Neural crest cell (in vitro differentiated cells): ENCODE measurements around the gene FKBP15. TPM values are rescaled to one million over a fixed set of nuclear protein-coding genes. Genes with fewer than 3 reads are reported as not detected.
"Not testable (repeated sequence)": the region's sequence is repeated elsewhere in the genome, so short reads cannot be mapped to it uniquely, and the experiment has no call there.

Experiments used
- DNase-seq: peaks from one replicate; pipeline ENCODE4 v3.0.0; 2021; ENCODE audit warnings: low read depth, mixed read lengths, low spot score
- H3K27ac Mint-ChIP-seq: one replicate; pipeline ENCODE4 v1.8.0; 2021; ENCODE audit warnings: mild to moderate bottlenecking, mixed read lengths; ENCODE audit not compliant: unreplicated experiment
- H3K27me3 Mint-ChIP-seq: 2 replicates; pipeline ENCODE4 v1.8.0; 2021; ENCODE audit warnings: low read depth, mild to moderate bottlenecking, mixed read lengths
- H3K36me3 Mint-ChIP-seq: 2 replicates; pipeline ENCODE4 v1.8.0; 2021; ENCODE audit warnings: low read depth, mild to moderate bottlenecking, mixed read lengths
- H3K4me1 Mint-ChIP-seq: 2 replicates; pipeline ENCODE4 v1.8.0; 2021; ENCODE audit warnings: mixed read lengths
- H3K4me3 Mint-ChIP-seq: one replicate; pipeline ENCODE4 v1.8.0; 2021; ENCODE audit warnings: mild to moderate bottlenecking, mixed read lengths
- H3K9me3 Mint-ChIP-seq: 2 replicates; pipeline ENCODE4 v1.8.0; 2021; ENCODE audit warnings: mixed read lengths
- CTCF ChIP-seq: fragments of 200-600 bp; sonication (generic); conservative IDR thresholded peaks from 2 replicates; pipeline ENCODE4 v1.5.0; 2021; ENCODE audit warnings: antibody characterized with exemption, mild to moderate bottlenecking
- total RNA-seq: library from RNA; stranded (reverse); gene quantifications from 2 replicates; pipeline ENCODE4 v1.2.1, GENCODE V29; 2021

Gene FKBP15
- total RNA-seq, 1 donor from 2014 or later: 19.9 TPM

- Mint-ChIP-seq H3K27me3 (no peaks in the 10 kb centered on the region), H3K9me3 (peaks cover 2% of the 10 kb centered on the region), H3K4me1 (no peaks in the 10 kb centered on the region), H3K36me3 (peaks cover 11% of the 10 kb centered on the region), H3K4me3 (no peak overlapping the region), H3K27ac (no peak overlapping the region)
- no peak for DNase-seq
- TF ChIP-seq CTCF: no peak
Measured at GRCh38 chr9:113254991-113255390, 33.9 kb upstream of the FKBP15 start.

- Mint-ChIP-seq H3K27me3 (no peaks in the 10 kb centered on the region), H3K36me3 (peaks cover 10% of the 10 kb centered on the region), H3K4me1 (no peaks in the 10 kb centered on the region), H3K9me3 (peaks cover 2% of the 10 kb centered on the region), H3K27ac (no peak overlapping the region), H3K4me3 (no peak overlapping the region)
- no peak for DNase-seq
- no peak for TF ChIP-seq CTCF
Measured at GRCh38 chr9:113250807-113251206, 29.7 kb upstream of the FKBP15 start.

DNA sequence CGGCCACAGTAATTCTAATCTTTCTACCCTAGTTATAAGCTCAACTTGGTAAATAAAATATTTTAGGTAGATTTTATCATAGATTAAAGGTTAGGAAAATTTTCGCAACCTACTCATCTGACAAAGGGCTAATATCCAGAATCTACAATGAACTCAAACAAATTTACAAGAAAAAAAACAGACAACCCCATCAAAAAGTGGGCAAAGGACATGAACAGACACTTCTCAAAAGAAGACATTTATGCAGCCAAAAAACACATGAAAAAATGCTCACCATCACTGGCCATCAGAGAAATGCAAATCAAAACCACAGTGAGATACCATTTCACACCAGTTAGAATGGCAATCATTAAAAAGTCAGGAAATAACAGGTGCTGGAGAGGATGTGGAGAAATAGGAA lies 28.6 kb upstream of the FKBP15 start:
- not testable (repeated sequence) for H3K27ac Mint-ChIP-seq, H3K36me3 Mint-ChIP-seq, H3K9me3 Mint-ChIP-seq, H3K4me3 Mint-ChIP-seq, H3K27me3 Mint-ChIP-seq, DNase-seq, H3K4me1 Mint-ChIP-seq

DNA sequence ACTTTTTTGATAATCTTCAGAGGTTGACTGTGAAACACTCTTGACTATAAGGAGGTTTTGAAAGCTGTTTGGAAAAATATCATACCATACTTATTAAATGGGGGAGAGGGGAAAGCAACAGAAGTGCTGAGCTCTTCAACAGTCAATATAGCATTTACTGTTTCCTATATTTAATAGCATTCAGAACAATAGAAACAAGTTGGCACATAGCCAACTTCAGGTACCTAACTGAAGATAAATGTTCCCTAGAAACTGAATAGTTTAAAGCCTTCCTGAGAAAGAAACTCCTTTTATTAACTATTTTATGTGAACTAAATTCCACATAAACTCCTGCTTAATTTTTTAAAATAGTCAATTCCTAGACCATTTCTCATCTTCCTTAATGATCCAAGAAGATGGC lies 26.6 kb upstream of the FKBP15 start:
- no peak for DNase-seq
- H3K36me3 Mint-ChIP-seq: peaks cover 10% of the 10 kb centered on the region
- no peaks in the 10 kb centered on the region for H3K27me3 Mint-ChIP-seq
- H3K27ac Mint-ChIP-seq: no peak overlapping the region
- no peak overlapping the region for H3K4me3 Mint-ChIP-seq
- TF ChIP-seq CTCF: no peak
- H3K4me1 Mint-ChIP-seq: no peaks in the 10 kb centered on the region
- H3K9me3 Mint-ChIP-seq: peaks cover 2% of the 10 kb centered on the region

DNA sequence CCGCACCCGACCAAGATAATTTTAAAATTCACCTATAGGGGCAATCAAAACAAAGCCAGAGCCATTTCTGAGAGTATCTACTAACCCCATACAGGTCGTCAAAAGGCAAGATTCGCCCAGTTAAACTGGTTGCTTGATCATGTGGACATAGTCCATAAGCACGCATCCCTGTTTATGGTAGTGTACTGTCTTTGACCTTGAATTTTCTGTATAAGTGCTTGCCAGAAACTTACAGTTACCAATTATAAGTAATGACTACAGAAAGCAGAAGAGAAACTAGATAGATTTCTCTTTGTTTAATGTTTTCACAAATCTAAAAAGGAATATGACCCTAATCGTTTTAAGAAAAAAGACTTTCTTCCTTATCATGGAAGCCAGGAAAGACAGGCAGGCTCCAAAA lies 25.9 kb upstream of the FKBP15 start:
- Mint-ChIP-seq H3K27me3 (no peaks in the 10 kb centered on the region), H3K4me1 (no peaks in the 10 kb centered on the region), H3K4me3 (no peak overlapping the region), H3K36me3 (peaks cover 10% of the 10 kb centered on the region), H3K27ac (no peak overlapping the region), H3K9me3 (peaks cover 2% of the 10 kb centered on the region)
- no peak for TF ChIP-seq CTCF
- DNase-seq: no peak

DNA sequence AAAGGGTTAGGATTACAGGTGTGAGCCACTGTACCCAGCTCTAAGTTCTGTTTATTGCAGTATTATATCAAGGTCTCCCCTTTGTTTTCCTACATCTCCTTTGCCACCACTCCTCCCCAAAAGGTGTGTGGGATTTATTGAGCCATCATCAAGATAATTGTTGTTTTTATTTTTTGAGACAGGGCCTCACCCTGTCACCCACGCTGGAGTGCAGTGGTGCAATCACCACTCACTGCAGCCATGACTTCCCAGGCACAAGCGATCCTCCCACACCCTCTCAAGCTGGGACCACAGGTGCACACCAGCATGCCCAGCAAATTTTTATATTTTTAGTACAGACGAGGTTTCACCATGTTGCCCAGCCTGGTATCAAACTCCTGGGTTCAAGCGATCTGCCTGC lies 24.8 kb upstream of the FKBP15 start:
- DNase-seq: no peak
- no peaks in the 10 kb centered on the region for H3K4me1 Mint-ChIP-seq
- peaks cover 10% of the 10 kb centered on the region for H3K36me3 Mint-ChIP-seq
- no peak overlapping the region for H3K4me3 Mint-ChIP-seq
- H3K27ac Mint-ChIP-seq: no peak overlapping the region
- H3K27me3 Mint-ChIP-seq: no peaks in the 10 kb centered on the region
- H3K9me3 Mint-ChIP-seq: peaks cover 2% of the 10 kb centered on the region
- TF ChIP-seq CTCF: no peak
